HepG2 (cell line): ENCODE measurements around the gene CDC42BPG. TPM values are rescaled to one million over a fixed set of nuclear protein-coding genes. Genes with fewer than 3 reads are reported as not detected.

Experiments used
- FOSL2 ChIP-seq: sonication (generic); formaldehyde crosslinking; IDR thresholded peaks from 2 replicates; pipeline ENCODE4 v1.4.0; 2020; ENCODE audit warnings: missing genetic modification reagents
- HHEX ChIP-seq: IDR thresholded peaks from 2 replicates; pipeline ENCODE4 v1.6.1; 2016; ENCODE audit warnings: control low read depth
- MTA3 ChIP-seq: sonication (generic); formaldehyde crosslinking; IDR thresholded peaks from 2 replicates; pipeline ENCODE4 v1.4.0; 2020; ENCODE audit warnings: missing genetic modification reagents
- MXI1 ChIP-seq: IDR thresholded peaks from 3 replicates; pipeline ENCODE4 v1.6.1; 2012; ENCODE audit warnings: low read depth, low read length, inconsistent platforms, borderline replicate concordance
- MZF1 ChIP-seq: sonication (generic); formaldehyde crosslinking; IDR thresholded peaks from 2 replicates; pipeline ENCODE4 v1.8.1; 2023; ENCODE audit warnings: mild to moderate bottlenecking, missing genetic modification reagents, borderline replicate concordance
- SAP130 ChIP-seq: IDR thresholded peaks from 2 replicates; pipeline ENCODE4 v1.6.1; 2016; ENCODE audit warnings: low read depth
- TCF7 ChIP-seq: sonication (generic); IDR thresholded peaks from 2 replicates; pipeline ENCODE4 v1.6.1; 2016; ENCODE audit warnings: antibody characterized with exemption, low read depth
- ZBTB7B ChIP-seq: sonication (generic); formaldehyde crosslinking; IDR thresholded peaks from 2 replicates; pipeline ENCODE4 v1.4.0; 2020; ENCODE audit warnings: missing genetic modification reagents
- ZNF251 ChIP-seq: sonication (generic); formaldehyde crosslinking; IDR thresholded peaks from 2 replicates; pipeline ENCODE4 v1.9.0; 2021; ENCODE audit warnings: mild to moderate bottlenecking, missing genetic modification reagents
- polyA plus RNA-seq, 8 experiments: library from polyadenylated mRNA; depleted of rRNA in 3 of 8; stranded (reverse) in 7 of 8; unstranded in 1 of 8; fragments of >200 nt; fragmentation: Illumina TruSeq in 4 of 8; extraction: Trizol in 4 of 8; gene quantifications; 2 replicates each; pipeline versions ENCODE4 v1.2.1 to v1.2.3, GENCODE V29; 2011 to 2016; ENCODE audit warnings: low read depth in 4 of 8, missing spikeins in 1 of 8, mixed read lengths in 1 of 8; ENCODE audit not compliant: insufficient read depth in 1 of 8
- total RNA-seq, 5 experiments: library from RNA; depleted of rRNA; stranded (reverse); fragments of >200 nt; fragmentation: Illumina TruSeq; extraction: Trizol; gene quantifications; 2 replicates each; pipeline ENCODE4 v1.2.3, GENCODE V29; 2016; ENCODE audit warnings: low read depth in 1 of 5
- TF ChIP-seq, protein P1 (sequence below): sonication (generic); formaldehyde crosslinking; IDR thresholded peaks from 2 replicates; pipeline ENCODE4 v1.5.0; 2020; ENCODE audit warnings: mild to moderate bottlenecking, missing genetic modification reagents, moderate library complexity
- TF ChIP-seq, protein P2 (sequence below): IDR thresholded peaks from 2 replicates; pipeline ENCODE4 v1.6.1; 2016; ENCODE audit warnings: low read depth, control low read depth
- TF ChIP-seq, protein P3 (sequence below): sonication (generic); formaldehyde crosslinking; IDR thresholded peaks from 2 replicates; pipeline ENCODE4 v1.4.0; 2020; ENCODE audit warnings: missing genetic modification reagents
- TF ChIP-seq, protein P4 (sequence below): sonication (generic); formaldehyde crosslinking; IDR thresholded peaks from 2 replicates; pipeline ENCODE4 v1.9.0; 2021; ENCODE audit warnings: missing genetic modification reagents, mild to moderate bottlenecking, borderline replicate concordance
- TF ChIP-seq, protein P5 (sequence below): sonication (generic); formaldehyde crosslinking; IDR thresholded peaks from 2 replicates; pipeline ENCODE4 v1.4.0; 2020; ENCODE audit warnings: missing genetic modification reagents
- TF ChIP-seq, protein P6 (sequence below): sonication (generic); formaldehyde crosslinking; IDR thresholded peaks from 2 replicates; pipeline ENCODE4 v1.5.1; 2020; ENCODE audit warnings: missing genetic modification reagents, mild to moderate bottlenecking, borderline replicate concordance
- TF ChIP-seq, protein P7 (sequence below): sonication (generic); formaldehyde crosslinking; IDR thresholded peaks from 2 replicates; pipeline ENCODE4 v1.4.0; 2020; ENCODE audit warnings: missing genetic modification reagents; ENCODE audit errors: not compliant biosample characterization

CDC42BPG gene
- total and polyA plus RNA-seq, 2 of the 13 experiments (the other 11 are each of a cell fraction or from before 2014, with no cell fraction given), result 0.55 to 1.4 TPM

DNA sequence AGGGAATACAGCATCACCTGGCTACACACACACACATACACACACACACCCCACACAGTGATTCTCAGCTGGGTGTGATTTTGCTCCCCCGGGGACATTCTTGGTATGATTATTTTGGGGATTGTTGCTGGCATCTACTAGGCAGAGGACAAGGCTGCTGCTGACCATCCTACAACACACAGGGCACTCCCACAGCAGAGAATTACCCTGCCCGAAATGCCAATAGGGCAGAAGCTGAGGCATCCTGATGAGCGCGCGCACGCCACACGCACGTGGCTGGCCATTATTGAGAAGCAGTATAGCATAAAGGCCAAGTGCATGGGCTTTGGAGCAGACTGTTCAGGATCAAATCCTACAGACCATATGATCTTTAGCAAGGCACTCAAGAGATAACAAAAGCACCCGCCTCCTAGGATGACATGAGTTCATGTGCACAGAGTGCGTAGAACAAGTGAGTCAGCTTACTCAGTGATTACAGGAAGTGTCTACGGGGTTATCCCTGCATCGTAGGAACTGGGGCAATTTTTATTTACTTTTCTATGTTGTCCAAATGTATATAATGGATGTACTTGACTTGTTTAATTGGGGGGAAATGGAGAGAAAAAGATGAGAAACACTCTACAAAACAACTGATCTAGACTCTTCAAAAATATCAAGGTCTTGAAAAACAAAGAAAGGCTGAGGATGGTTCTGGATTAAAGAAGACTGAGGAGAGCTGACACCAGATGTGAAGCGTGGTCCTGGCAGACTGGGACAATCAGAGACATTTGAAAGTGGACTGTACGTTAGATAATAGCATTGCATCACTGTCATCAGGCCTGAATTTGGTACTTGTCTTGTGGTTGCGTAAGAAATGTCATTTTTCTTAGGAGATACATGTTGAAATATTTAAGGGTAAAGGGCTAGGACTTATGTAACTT, 41.2 kb upstream of the CDC42BPG start (continued):
- TF ChIP-seq, protein P1, sequence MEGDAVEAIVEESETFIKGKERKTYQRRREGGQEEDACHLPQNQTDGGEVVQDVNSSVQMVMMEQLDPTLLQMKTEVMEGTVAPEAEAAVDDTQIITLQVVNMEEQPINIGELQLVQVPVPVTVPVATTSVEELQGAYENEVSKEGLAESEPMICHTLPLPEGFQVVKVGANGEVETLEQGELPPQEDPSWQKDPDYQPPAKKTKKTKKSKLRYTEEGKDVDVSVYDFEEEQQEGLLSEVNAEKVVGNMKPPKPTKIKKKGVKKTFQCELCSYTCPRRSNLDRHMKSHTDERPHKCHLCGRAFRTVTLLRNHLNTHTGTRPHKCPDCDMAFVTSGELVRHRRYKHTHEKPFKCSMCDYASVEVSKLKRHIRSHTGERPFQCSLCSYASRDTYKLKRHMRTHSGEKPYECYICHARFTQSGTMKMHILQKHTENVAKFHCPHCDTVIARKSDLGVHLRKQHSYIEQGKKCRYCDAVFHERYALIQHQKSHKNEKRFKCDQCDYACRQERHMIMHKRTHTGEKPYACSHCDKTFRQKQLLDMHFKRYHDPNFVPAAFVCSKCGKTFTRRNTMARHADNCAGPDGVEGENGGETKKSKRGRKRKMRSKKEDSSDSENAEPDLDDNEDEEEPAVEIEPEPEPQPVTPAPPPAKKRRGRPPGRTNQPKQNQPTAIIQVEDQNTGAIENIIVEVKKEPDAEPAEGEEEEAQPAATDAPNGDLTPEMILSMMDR (CRISPR knock-in tag), result no peak
- TF ChIP-seq, protein P2, sequence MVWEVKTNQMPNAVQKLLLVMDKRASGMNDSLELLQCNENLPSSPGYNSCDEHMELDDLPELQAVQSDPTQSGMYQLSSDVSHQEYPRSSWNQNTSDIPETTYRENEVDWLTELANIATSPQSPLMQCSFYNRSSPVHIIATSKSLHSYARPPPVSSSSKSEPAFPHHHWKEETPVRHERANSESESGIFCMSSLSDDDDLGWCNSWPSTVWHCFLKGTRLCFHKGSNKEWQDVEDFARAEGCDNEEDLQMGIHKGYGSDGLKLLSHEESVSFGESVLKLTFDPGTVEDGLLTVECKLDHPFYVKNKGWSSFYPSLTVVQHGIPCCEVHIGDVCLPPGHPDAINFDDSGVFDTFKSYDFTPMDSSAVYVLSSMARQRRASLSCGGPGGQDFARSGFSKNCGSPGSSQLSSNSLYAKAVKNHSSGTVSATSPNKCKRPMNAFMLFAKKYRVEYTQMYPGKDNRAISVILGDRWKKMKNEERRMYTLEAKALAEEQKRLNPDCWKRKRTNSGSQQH (CRISPR knock-in tag), result no peak
- TF ChIP-seq FOSL2 (CRISPR knock-in tag) (peak; percentile 88), SAP130 (peak; percentile 94), ZNF251 (CRISPR knock-in tag) (no peak), ZBTB7B (CRISPR knock-in tag) (no peak), MXI1 (peak; percentile 67; the same call in 1 of the 3 replicates), TCF7 (no peak; the same call in 1 of the 2 replicates), HHEX (CRISPR knock-in tag) (no peak), MTA3 (CRISPR knock-in tag) (no peak), MZF1 (CRISPR knock-in tag) (no peak)
- TF ChIP-seq, protein P3, sequence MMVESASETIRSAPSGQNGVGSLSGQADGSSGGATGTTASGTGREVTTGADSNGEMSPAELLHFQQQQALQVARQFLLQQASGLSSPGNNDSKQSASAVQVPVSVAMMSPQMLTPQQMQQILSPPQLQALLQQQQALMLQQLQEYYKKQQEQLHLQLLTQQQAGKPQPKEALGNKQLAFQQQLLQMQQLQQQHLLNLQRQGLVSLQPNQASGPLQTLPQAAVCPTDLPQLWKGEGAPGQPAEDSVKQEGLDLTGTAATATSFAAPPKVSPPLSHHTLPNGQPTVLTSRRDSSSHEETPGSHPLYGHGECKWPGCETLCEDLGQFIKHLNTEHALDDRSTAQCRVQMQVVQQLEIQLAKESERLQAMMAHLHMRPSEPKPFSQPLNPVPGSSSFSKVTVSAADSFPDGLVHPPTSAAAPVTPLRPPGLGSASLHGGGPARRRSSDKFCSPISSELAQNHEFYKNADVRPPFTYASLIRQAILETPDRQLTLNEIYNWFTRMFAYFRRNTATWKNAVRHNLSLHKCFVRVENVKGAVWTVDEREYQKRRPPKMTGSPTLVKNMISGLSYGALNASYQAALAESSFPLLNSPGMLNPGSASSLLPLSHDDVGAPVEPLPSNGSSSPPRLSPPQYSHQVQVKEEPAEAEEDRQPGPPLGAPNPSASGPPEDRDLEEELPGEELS (CRISPR knock-in tag), result no peak
- TF ChIP-seq, protein P4, sequence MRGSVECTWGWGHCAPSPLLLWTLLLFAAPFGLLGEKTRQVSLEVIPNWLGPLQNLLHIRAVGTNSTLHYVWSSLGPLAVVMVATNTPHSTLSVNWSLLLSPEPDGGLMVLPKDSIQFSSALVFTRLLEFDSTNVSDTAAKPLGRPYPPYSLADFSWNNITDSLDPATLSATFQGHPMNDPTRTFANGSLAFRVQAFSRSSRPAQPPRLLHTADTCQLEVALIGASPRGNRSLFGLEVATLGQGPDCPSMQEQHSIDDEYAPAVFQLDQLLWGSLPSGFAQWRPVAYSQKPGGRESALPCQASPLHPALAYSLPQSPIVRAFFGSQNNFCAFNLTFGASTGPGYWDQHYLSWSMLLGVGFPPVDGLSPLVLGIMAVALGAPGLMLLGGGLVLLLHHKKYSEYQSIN, result no peak
- TF ChIP-seq, protein P5, sequence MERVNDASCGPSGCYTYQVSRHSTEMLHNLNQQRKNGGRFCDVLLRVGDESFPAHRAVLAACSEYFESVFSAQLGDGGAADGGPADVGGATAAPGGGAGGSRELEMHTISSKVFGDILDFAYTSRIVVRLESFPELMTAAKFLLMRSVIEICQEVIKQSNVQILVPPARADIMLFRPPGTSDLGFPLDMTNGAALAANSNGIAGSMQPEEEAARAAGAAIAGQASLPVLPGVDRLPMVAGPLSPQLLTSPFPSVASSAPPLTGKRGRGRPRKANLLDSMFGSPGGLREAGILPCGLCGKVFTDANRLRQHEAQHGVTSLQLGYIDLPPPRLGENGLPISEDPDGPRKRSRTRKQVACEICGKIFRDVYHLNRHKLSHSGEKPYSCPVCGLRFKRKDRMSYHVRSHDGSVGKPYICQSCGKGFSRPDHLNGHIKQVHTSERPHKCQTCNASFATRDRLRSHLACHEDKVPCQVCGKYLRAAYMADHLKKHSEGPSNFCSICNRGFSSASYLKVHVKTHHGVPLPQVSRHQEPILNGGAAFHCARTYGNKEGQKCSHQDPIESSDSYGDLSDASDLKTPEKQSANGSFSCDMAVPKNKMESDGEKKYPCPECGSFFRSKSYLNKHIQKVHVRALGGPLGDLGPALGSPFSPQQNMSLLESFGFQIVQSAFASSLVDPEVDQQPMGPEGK (CRISPR knock-in tag), result peak; percentile 52
- TF ChIP-seq, protein P6, sequence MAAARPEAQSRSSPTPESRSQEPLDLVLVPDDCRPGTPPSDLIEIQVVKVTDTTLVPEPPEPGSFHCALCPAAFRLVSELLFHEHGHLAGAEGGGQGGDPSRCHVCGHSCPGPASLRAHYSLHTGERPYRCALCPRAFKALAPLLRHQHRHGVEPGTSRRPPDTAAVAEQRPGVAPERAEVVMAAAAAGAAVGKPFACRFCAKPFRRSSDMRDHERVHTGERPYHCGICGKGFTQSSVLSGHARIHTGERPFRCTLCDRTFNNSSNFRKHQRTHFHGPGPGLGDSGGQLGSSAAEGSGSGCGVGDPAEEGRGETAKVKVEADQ (CRISPR knock-in tag), result no peak
- TF ChIP-seq, protein P7, sequence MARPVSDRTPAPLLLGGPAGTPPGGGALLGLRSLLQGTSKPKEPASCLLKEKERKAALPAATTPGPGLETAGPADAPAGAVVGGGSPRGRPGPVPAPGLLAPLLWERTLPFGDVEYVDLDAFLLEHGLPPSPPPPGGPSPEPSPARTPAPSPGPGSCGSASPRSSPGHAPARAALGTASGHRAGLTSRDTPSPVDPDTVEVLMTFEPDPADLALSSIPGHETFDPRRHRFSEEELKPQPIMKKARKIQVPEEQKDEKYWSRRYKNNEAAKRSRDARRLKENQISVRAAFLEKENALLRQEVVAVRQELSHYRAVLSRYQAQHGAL, result no peak
